Testis (tissue), 3 donors: ENCODE data around the gene KIFC1. TPM values are rescaled to one million over a fixed set of nuclear protein-coding genes. Genes with fewer than 3 reads are reported as not detected.

ENCODE experiments used
- DNase-seq: peaks from one replicate; pipeline ENCODE4 v3.0.0-alpha.2; 2019
- H3K27ac ChIP-seq, 2 donors: fragments of 200-600 bp; sonication (generic); one replicate each; pipeline ENCODE4 v1.5.1; 2019
- H3K27me3 ChIP-seq: fragments of 200-600 bp; sonication (generic); one replicate; pipeline ENCODE4 v1.5.1; 2019
- H3K36me3 ChIP-seq: fragments of 200-600 bp; sonication (generic); one replicate; pipeline ENCODE4 v1.5.1; 2017; ENCODE audit warnings: low read depth; ENCODE audit errors: missing control alignments
- H3K4me1 ChIP-seq: fragments of 200-600 bp; sonication (generic); one replicate; pipeline ENCODE4 v1.5.1; 2019
- H3K4me3 ChIP-seq, 2 donors: fragments of 200-600 bp; sonication (generic); one replicate each; pipeline ENCODE4 v1.5.1; 2017 to 2019
- H3K9me3 ChIP-seq: fragments of 200-600 bp; sonication (generic); one replicate; pipeline ENCODE4 v1.5.1; 2017
- CTCF ChIP-seq, 3 experiments: fragments of 450-650 bp in 2 of 3; fragments of 200-600 bp in 1 of 3; sonication (generic) in 1 of 3; IDR thresholded peaks; one replicate each; pipeline ENCODE4 v1.5.1; 2016 to 2019; ENCODE audit warnings: antibody characterized with exemption in 3 of 3, mild to moderate bottlenecking in 2 of 3, moderate library complexity in 1 of 3
- POLR2A ChIP-seq: fragments of 450-650 bp; IDR thresholded peaks from one replicate; pipeline ENCODE4 v1.6.1; 2017; ENCODE audit warnings: antibody characterized with exemption, mild to moderate bottlenecking, moderate library complexity
- WGBS, 2 donors: methylation state at CpG; one replicate each; pipeline ENCODE4 v1.1.5; 2018; 5-methylcytosine and 5-hydroxymethylcytosine counted together
- intact Hi-C: fragments of 100-400 bp; cut with DNase I; formaldehyde crosslinking; loops from one replicate; pipeline ENCODE4 v1.15.1; 2023; ENCODE audit warnings: low total_unique reads
- polyA plus RNA-seq: library from polyadenylated mRNA; stranded (reverse); fragments of 350-450 nt; fragmentation: Illumina TruSeq; extraction: RNeasy Lipid Tissue Mini Kit (QIAGEN cat#74804); gene quantifications from one replicate; pipeline ENCODE4 v1.2.3, GENCODE V29; 2014; ENCODE audit warnings: low read depth, low replicate concordance; ENCODE audit not compliant: insufficient read depth
- total RNA-seq, 2 donors: library from RNA; depleted of rRNA; stranded (reverse); fragments of >200 nt; gene quantifications; one replicate each; pipeline ENCODE4 v1.2.3, GENCODE V29; 2016

Gene KIFC1
- total and polyA plus RNA-seq, 3 donors from 2014 or later = 19.8 to 22.5 (median 20.2) TPM

DNA sequence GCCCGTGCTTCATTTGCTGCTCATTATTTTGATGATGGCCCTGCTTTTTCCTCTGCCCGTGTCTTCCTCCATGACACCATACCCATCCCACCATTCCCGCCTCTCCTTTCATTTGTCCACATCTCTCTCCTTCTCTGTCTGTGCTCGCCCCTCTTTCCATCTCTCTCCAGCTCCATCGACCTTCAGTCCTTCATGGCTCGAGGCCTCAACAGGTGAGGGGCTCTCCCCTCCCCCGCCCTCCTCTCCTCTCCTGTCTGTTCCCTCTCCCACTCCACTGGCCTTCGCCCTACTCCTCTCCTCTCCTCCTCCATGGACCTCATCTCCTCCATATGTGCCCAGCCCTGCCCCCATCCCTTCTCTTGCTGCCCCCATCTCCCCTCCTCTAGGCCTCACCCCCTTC is 50.7 kb downstream of the KIFC1 start:
- H3K4me1 ChIP-seq = no peaks in the 10 kb centered on the region
- no peak for DNase-seq
- H3K27ac ChIP-seq = no peak overlapping the region
- no peak for TF ChIP-seq POLR2A
- TF ChIP-seq CTCF (IDR thresholded peaks at IDR 0.05) = no peak
- H3K9me3 ChIP-seq = no peaks in the 10 kb centered on the region
- no peaks in the 10 kb centered on the region for H3K36me3 ChIP-seq
- 79 to 85% methylated on average over 8 of the region's 8 CpGs for WGBS, 2 donors
- intact Hi-C loops = no loop called here
- no peak overlapping the region for H3K4me3 ChIP-seq
- no peaks in the 10 kb centered on the region for H3K27me3 ChIP-seq

DNA sequence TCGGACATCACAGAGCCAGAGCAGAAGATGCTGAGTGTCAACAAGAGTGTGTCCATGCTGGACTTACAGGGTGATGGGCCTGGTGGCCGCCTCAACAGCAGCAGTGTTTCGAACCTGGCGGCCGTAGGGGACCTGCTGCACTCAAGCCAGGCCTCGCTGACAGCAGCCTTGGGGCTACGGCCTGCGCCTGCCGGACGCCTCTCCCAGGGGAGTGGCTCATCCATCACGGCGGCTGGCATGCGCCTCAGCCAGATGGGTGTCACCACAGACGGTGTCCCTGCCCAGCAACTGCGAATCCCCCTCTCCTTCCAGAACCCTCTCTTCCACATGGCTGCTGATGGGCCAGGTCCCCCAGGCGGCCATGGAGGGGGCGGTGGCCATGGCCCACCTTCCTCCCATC is 51.4 kb downstream of the KIFC1 start:
- 94 to 97% methylated on average over 6 to 15 of the region's 17 CpGs for WGBS, 2 donors

GRCh38 chr6:33443619-33444504 is 52.2 kb downstream of the KIFC1 start:
- H3K4me1 ChIP-seq = no peaks in the 10 kb centered on the region
- H3K9me3 ChIP-seq = no peaks in the 10 kb centered on the region
- no peaks in the 10 kb centered on the region for H3K36me3 ChIP-seq
- no peaks in the 10 kb centered on the region for H3K27me3 ChIP-seq
- DNase-seq = no peak
- H3K27ac ChIP-seq = no peak overlapping the region
- no peak overlapping the region for H3K4me3 ChIP-seq
- WGBS, 2 donors = 94 to 96% methylated on average over 5 to 18 of the region's 18 CpGs
- intact Hi-C loops = no loop called here
- no peak for TF ChIP-seq POLR2A
- TF ChIP-seq CTCF (IDR thresholded peaks at IDR 0.05) = no peak

More for the DNA sequence above, 51.4 kb downstream of the KIFC1 start:
- H3K9me3 ChIP-seq = no peaks in the 10 kb centered on the region
- no peaks in the 10 kb centered on the region for H3K4me1 ChIP-seq
- intact Hi-C loops = no loop called here
- H3K27ac ChIP-seq = no peak overlapping the region
- H3K4me3 ChIP-seq = no peak overlapping the region
- DNase-seq = no peak
- no peak for TF ChIP-seq CTCF (IDR thresholded peaks at IDR 0.05)
- no peak for TF ChIP-seq POLR2A
- H3K27me3 ChIP-seq = no peaks in the 10 kb centered on the region
- H3K36me3 ChIP-seq = no peaks in the 10 kb centered on the region

- no peak overlapping the region for H3K27ac ChIP-seq
- no peaks in the 10 kb centered on the region for H3K9me3 ChIP-seq
- no peak for DNase-seq
- H3K4me1 ChIP-seq = no peaks in the 10 kb centered on the region
- TF ChIP-seq POLR2A = no peak
- no peak for TF ChIP-seq CTCF (IDR thresholded peaks at IDR 0.05)
- no peaks in the 10 kb centered on the region for H3K36me3 ChIP-seq
- intact Hi-C loops = no loop called here
- H3K27me3 ChIP-seq = no peaks in the 10 kb centered on the region
- 84 to 88% methylated on average over 3 of the region's 3 CpGs for WGBS, 2 donors
- no peak overlapping the region for H3K4me3 ChIP-seq
These were observed 53.5 kb downstream of the KIFC1 start for GRCh38 chr6:33445119-33445603.

DNA sequence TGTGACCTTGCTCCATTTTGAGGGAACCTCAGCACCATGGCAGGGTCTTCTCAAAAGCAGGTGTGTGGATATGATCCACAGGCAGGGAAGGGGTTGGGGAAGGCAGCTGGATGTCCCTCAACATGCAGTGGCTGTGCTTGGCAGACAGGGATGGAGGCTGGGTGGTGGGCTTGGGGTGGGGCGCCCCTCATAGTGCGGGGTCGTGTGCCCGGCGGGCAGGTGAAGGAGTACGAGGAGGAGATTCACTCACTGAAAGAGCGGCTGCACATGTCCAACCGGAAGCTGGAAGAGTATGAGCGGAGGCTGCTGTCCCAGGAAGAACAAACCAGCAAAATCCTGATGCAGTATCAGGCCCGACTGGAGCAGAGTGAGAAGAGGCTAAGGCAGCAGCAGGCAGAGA is 54.7 kb downstream of the KIFC1 start:
- no peaks in the 10 kb centered on the region for H3K9me3 ChIP-seq
- no peak for DNase-seq
- H3K4me1 ChIP-seq = no peaks in the 10 kb centered on the region
- H3K27ac ChIP-seq = no peak overlapping the region
- TF ChIP-seq CTCF (IDR thresholded peaks at IDR 0.05) (no peak), POLR2A (no peak)
- no peak overlapping the region for H3K4me3 ChIP-seq
- WGBS, 2 donors = 87 to 89% methylated on average over 10 of the region's 10 CpGs
- intact Hi-C loops = no loop called here
- no peaks in the 10 kb centered on the region for H3K36me3 ChIP-seq
- no peaks in the 10 kb centered on the region for H3K27me3 ChIP-seq
